22Rv1 (cell line): ENCODE measurements around the gene MAGI1.

Source experiments
- H3K27ac ChIP-seq: fragments of 450-650 bp; 2 replicates; pipeline ENCODE4 v1.5.1; 2017
- ZFX ChIP-seq: fragments of 450-650 bp; IDR thresholded peaks from 2 replicates; pipeline ENCODE4 v1.6.1; 2017; ENCODE audit warnings: antibody characterized with exemption, borderline replicate concordance
- TF ChIP-seq, protein P1 (sequence below): fragments of 450-650 bp; IDR thresholded peaks from 2 replicates; pipeline ENCODE4 v1.5.1; 2017; ENCODE audit warnings: mild to moderate bottlenecking

Gene MAGI1

DNA sequence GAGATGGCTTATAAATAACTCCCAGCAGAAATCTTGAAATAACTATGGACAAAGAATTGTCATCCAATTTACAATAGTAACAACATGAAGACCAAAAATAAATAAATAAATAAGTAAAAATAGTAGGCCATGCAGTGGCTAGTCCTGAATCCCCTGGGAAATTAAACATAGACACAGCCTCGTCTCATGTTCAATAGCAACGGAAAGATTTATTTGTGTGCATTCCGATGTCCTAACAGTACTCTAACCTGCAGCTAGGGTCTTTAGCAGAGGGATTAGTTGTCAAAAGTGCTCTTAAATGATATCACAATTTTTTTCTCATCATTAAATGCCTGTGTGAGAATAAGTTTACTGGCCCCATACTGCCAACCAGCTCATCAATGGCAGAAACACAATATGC, 474.2 kb downstream of the MAGI1 start:
- no peak overlapping the region for H3K27ac ChIP-seq
- TF ChIP-seq ZFX = no peak
- TF ChIP-seq, protein P1, sequence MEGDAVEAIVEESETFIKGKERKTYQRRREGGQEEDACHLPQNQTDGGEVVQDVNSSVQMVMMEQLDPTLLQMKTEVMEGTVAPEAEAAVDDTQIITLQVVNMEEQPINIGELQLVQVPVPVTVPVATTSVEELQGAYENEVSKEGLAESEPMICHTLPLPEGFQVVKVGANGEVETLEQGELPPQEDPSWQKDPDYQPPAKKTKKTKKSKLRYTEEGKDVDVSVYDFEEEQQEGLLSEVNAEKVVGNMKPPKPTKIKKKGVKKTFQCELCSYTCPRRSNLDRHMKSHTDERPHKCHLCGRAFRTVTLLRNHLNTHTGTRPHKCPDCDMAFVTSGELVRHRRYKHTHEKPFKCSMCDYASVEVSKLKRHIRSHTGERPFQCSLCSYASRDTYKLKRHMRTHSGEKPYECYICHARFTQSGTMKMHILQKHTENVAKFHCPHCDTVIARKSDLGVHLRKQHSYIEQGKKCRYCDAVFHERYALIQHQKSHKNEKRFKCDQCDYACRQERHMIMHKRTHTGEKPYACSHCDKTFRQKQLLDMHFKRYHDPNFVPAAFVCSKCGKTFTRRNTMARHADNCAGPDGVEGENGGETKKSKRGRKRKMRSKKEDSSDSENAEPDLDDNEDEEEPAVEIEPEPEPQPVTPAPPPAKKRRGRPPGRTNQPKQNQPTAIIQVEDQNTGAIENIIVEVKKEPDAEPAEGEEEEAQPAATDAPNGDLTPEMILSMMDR = no peak

DNA sequence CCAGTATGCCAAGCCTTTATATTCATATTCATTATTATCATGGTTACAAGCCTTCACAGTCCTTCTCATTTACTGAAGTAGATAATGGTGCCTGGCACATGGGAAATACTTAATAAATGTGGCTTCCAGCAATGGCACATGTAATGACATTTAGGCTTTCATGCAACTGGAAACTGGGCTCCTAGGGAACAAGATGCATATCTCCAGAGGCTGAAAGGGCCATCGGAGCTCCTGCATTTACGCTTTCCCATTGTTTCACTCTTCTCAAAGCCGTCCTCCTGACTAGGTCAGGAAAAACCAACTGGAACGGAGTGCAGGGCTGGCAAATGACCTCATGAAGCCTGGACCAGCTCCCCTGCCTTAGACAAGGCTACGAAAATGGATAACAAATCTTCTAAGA, 474.9 kb downstream of the MAGI1 start:
- H3K27ac ChIP-seq = no peak overlapping the region
- TF ChIP-seq ZFX = no peak
- TF ChIP-seq, protein P1 = no peak

DNA sequence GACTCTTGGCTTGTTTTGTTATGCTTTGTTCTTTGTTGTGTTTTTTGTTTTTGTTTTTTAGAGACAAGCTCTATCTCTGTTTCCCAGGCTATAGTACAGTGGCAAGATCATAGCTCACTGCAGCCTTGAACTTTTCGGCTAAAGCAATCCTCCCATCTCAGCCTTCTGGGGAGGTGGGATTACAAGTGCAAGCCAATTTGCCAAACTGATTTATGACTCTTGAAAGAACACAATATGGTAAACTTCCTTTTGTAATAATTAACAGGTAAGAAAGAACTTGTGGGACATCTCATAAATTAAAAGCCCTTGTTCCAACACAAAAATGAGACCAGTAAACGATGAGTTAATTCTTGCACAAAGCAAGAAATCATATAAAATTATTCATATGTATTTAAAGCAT, 476.3 kb downstream of the MAGI1 start:
- H3K27ac ChIP-seq = no peak overlapping the region
- TF ChIP-seq, protein P1 = no peak

DNA sequence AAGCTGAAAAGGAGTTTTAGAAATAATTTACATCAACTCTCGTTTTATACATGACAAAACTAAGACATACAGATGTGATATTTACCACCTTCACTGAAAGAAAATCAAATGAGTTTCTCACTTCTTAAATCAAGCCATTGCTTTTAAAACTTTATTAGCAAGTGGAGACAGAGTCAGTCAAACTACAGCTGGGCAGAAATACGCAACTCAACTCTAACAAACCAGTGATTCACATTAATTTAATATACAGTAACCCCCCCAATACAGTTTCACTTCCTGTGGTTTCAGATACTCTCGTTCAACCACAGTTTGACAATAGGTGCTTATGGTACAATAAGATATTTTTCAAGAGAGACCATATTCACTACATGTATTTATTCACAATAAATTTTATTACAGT, 477.1 kb downstream of the MAGI1 start:
- no peak overlapping the region for H3K27ac ChIP-seq
- TF ChIP-seq ZFX = no peak
- TF ChIP-seq, protein P1 = no peak

DNA sequence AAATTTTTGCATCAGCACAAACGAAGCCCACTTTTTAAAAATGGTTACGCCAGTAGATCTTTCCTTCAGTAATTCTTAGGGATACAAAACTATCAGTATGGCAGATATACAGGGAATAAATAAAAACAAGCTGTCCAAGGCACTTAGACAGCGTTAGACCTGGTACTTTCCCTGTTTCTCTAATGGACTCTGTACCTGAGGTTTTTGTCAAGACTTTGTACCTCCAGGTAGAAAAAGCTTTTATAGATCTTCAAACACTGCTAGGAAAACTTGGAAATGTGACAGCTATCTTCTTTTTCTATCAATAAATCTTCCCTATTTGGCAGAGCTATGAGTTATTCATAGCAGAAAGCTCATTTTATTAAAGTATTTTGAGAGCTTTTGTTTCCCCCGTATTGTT, 477.8 kb downstream of the MAGI1 start:
- H3K27ac ChIP-seq = no peak overlapping the region
- TF ChIP-seq, protein P1 = no peak

DNA sequence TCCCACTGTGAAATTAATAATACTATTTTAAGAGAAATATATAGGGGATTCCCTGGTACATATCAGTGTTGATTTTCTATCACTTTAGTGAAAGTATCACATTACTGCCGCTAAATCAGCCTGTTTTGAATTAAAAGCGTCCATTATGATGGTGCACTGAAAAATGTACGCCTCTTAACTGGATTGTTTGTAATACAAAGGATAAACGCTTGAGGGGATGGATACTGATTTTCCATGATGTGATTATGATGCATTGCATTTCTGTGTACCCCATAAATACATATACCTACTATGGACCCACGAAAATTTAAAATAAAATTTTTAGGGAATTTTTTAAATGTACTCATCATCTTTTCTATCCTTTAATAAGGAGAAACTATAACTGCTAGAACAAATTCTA, 478.6 kb downstream of the MAGI1 start:
- TF ChIP-seq, protein P1 = no peak
- no peak for TF ChIP-seq ZFX
- no peak overlapping the region for H3K27ac ChIP-seq

DNA sequence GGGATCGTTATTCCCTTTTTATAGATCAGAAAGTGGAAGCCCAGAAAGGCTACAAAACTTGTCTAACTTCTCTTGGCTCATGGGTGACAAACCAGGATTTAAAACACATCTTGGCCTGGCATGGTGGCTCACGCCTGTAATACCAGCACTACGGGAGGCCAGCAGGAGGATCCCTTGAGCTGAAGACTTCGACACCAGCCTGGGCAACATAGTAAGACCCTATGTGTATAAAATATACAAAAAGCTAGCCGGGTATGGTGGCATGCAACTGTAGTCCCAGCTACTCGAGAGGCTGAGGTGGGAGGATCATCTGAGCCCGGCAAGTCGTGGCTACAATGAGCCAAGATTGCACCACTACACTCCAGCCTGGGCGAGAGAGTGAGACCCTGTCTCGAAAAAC, 479.1 kb downstream of the MAGI1 start:
- TF ChIP-seq ZFX = no peak
- TF ChIP-seq, protein P1 = no peak
- no peak overlapping the region for H3K27ac ChIP-seq
